Loucy (cell line): ENCODE results near the gene CHCHD6.

Source experiments
- EZH2phosphoT487 ChIP-seq: fragments of 200-600 bp; IDR thresholded peaks from 2 replicates; pipeline ENCODE4 v1.6.1; 2018; ENCODE audit warnings: antibody characterized with exemption, mild to moderate bottlenecking, moderate library complexity, borderline replicate concordance
- TF ChIP-seq, protein P1 (sequence below): fragments of 200-600 bp; sonication (generic); conservative IDR thresholded peaks from 2 replicates; pipeline ENCODE4 v1.5.1; 2014; ENCODE audit warnings: mild to moderate bottlenecking, antibody characterized with exemption, low read length

DNA sequence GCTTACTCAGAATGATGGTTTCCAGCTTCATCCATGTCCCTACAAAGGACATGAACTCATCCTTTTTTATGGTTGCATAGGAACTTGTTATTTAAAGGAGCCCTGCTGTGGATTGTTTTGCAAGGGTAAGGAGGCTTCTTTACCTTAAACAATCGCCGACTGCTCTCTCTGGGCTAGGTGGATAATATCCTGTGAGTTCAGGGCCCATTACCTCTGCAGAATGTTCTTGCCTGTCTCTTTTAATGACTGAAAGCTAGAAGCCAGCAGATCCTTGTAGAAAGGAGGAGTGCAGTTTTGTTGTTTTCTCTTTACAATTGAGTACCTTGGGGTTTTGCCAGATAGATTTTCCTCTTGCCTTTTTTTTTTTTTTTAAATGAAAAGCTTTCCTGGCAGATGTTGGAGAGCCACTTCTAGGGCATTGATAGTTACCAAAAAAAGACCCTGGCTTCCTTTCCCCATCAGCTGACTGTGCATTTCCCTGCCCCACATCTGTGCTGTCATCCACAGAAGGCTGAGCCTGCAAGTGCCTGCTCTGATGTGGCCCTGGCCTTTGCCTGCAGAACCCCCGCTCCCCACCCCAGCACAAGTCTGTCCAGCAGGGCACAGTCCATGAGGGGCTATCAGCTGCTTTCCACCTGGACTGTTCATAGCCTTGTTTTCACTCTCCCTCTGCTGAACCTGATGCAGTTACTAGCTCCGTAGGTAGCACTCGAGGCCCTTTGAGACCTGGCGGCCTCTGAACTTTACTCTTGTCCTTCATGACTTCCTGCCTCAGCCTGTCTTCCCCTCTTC lies 113.1 kb downstream of the CHCHD6 start:
- TF ChIP-seq EZH2phosphoT487: no peak
- TF ChIP-seq, protein P1, sequence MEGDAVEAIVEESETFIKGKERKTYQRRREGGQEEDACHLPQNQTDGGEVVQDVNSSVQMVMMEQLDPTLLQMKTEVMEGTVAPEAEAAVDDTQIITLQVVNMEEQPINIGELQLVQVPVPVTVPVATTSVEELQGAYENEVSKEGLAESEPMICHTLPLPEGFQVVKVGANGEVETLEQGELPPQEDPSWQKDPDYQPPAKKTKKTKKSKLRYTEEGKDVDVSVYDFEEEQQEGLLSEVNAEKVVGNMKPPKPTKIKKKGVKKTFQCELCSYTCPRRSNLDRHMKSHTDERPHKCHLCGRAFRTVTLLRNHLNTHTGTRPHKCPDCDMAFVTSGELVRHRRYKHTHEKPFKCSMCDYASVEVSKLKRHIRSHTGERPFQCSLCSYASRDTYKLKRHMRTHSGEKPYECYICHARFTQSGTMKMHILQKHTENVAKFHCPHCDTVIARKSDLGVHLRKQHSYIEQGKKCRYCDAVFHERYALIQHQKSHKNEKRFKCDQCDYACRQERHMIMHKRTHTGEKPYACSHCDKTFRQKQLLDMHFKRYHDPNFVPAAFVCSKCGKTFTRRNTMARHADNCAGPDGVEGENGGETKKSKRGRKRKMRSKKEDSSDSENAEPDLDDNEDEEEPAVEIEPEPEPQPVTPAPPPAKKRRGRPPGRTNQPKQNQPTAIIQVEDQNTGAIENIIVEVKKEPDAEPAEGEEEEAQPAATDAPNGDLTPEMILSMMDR: no peak
